IMR-90 (cell line): Measurements from ENCODE around the gene EXOC2. TPM values are rescaled to one million over a fixed set of nuclear protein-coding genes. Genes with fewer than 3 reads are reported as not detected.
A peak's percentile ranks its signal among the peaks of the same experiment; 100 is the strongest.

ENCODE experiments used
- ATAC-seq: fragments of 200-7000 bp; cut with Tn5 transposase; 2 replicates; pipeline ENCODE4 v1.9.1; 2020; ENCODE audit warnings: low read depth, mild to moderate bottlenecking, moderate library complexity
- BruUV-seq: library from RNA; stranded (reverse); fragments of 400-500 nt; replicated peaks from 2 replicates; lab custom pipeline; 2021; lab: Mats Ljungman, UMichigan
- CTCF ChIA-PET: fragments of 300-600 bp; formaldehyde crosslinking; extraction: SDS; loops from one replicate; lab custom pipeline; 2021; ENCODE audit warnings: antibody characterized with exemption; lab: Yijun Ruan, JAX
- POLR2A ChIA-PET: fragments of 300-600 bp; sonication (Branson Sonifier 250); formaldehyde crosslinking; loops from one replicate; lab custom pipeline; 2022; ENCODE audit warnings: antibody characterized with exemption; ENCODE audit not compliant: unreplicated experiment; lab: Charles Lee
- DNase-seq: peaks from one replicate; pipeline ENCODE4 v3.0.0; 2013
- H2AFZ ChIP-seq: replicated peaks from 2 replicates; pipeline ENCODE3; 2013; ENCODE audit warnings: low read length, mild to moderate bottlenecking; ENCODE audit not compliant: poor library complexity
- H2AK5ac ChIP-seq: 2 replicates; pipeline ENCODE4 v1.6.1; 2013; ENCODE audit warnings: low read depth, low read length, inconsistent platforms
- H2AK9ac ChIP-seq: replicated peaks from 2 replicates; pipeline ENCODE3; 2013; ENCODE audit warnings: mild to moderate bottlenecking, low read depth, low read length, moderate library complexity; ENCODE audit not compliant: poor library complexity
- H2BK120ac ChIP-seq: 2 replicates; pipeline ENCODE4 v1.6.1; 2013; ENCODE audit warnings: low read depth, low read length, inconsistent platforms
- H2BK15ac ChIP-seq: 3 replicates; pipeline ENCODE4 v1.6.1; 2013; ENCODE audit warnings: low read depth, low read length, inconsistent platforms
- H2BK20ac ChIP-seq: 2 replicates; pipeline ENCODE4 v1.6.1; 2013; ENCODE audit warnings: low read depth, mild to moderate bottlenecking, inconsistent platforms, low read length, moderate library complexity
- H2BK5ac ChIP-seq: 2 replicates; pipeline ENCODE4 v1.6.1; 2013; ENCODE audit warnings: mild to moderate bottlenecking, low read depth, low read length, inconsistent platforms; ENCODE audit not compliant: poor library complexity, severe bottlenecking
- H3K14ac ChIP-seq: replicated peaks from 2 replicates; pipeline ENCODE4 v1.6.1; 2013; ENCODE audit warnings: low read depth, low read length, inconsistent platforms
- H3K18ac ChIP-seq: 2 replicates; pipeline ENCODE4 v1.6.1; 2013; ENCODE audit warnings: low read depth, low read length, control low read depth
- H3K23ac ChIP-seq: 2 replicates; pipeline ENCODE4 v1.6.1; 2013; ENCODE audit warnings: low read depth, low read length, inconsistent platforms
- H3K27ac ChIP-seq: 2 replicates; pipeline ENCODE4 v1.5.1; 2013; ENCODE audit warnings: mild to moderate bottlenecking, control low read depth, low read length; ENCODE audit not compliant: insufficient read depth
- H3K27me3 ChIP-seq: 2 replicates; pipeline ENCODE4 v1.6.1; 2013; ENCODE audit warnings: low read length; ENCODE audit not compliant: control insufficient read depth, insufficient read depth
- H3K36me3 ChIP-seq: 2 replicates; pipeline ENCODE4 v1.6.1; 2013; ENCODE audit warnings: low read length, mixed read lengths; ENCODE audit not compliant: control insufficient read depth, insufficient read depth
- H3K4ac ChIP-seq: 2 replicates; pipeline ENCODE4 v1.6.1; 2013; ENCODE audit warnings: low read depth, low read length, inconsistent platforms
- H3K4me1 ChIP-seq: 2 replicates; pipeline ENCODE4 v1.6.1; 2013; ENCODE audit warnings: low read length, mixed read lengths; ENCODE audit not compliant: control insufficient read depth, insufficient read depth
- H3K4me2 ChIP-seq: 2 replicates; pipeline ENCODE4 v1.6.1; 2013; ENCODE audit warnings: low read depth, mild to moderate bottlenecking, control low read depth, low read length, moderate library complexity
- H3K4me3 ChIP-seq: 2 replicates; pipeline ENCODE4 v1.5.1; 2013; ENCODE audit warnings: low read depth, mild to moderate bottlenecking, control low read depth, low read length, moderate library complexity; ENCODE audit not compliant: insufficient read depth
- H3K56ac ChIP-seq: 2 replicates; pipeline ENCODE4 v1.6.1; 2013; ENCODE audit warnings: low read length, inconsistent platforms; ENCODE audit not compliant: insufficient read depth; ENCODE audit errors: extremely low read depth
- H3K79me1 ChIP-seq, 2 experiments: 2 replicates each; pipeline ENCODE4 v1.6.1; 2013; ENCODE audit warnings: low read length in 2 of 2, inconsistent platforms in 1 of 2, low read depth in 1 of 2
- H3K9ac ChIP-seq: 2 replicates; pipeline ENCODE4 v1.6.1; 2013; ENCODE audit warnings: low read depth, low read length, control low read depth
- H3K9me1 ChIP-seq: 2 replicates; pipeline ENCODE4 v1.6.1; 2013; ENCODE audit warnings: low read length, inconsistent platforms; ENCODE audit not compliant: insufficient read depth
- H3K9me3 ChIP-seq: 2 replicates; pipeline ENCODE4 v1.6.1; 2013; ENCODE audit warnings: low read length; ENCODE audit not compliant: control insufficient read depth, insufficient read depth
- H4K20me1 ChIP-seq: 2 replicates; pipeline ENCODE4 v1.6.1; 2013; ENCODE audit warnings: low read length, inconsistent platforms; ENCODE audit not compliant: insufficient read depth
- H4K5ac ChIP-seq: 2 replicates; pipeline ENCODE4 v1.6.1; 2013; ENCODE audit warnings: mild to moderate bottlenecking, low read depth, low read length, control low read depth
- H4K8ac ChIP-seq, 2 experiments: 2 replicates each; pipeline ENCODE4 v1.6.1; 2013; ENCODE audit warnings: low read depth in 2 of 2, low read length in 2 of 2, control low read depth in 1 of 2, inconsistent platforms in 1 of 2
- H4K91ac ChIP-seq: 2 replicates; pipeline ENCODE4 v1.6.1; 2013; ENCODE audit warnings: low read depth, low read length, inconsistent platforms; ENCODE audit not compliant: insufficient read depth
- BHLHE40 ChIP-seq: fragments of 150-350 bp; IDR thresholded peaks from 2 replicates; pipeline ENCODE4 v1.6.1; 2016; ENCODE audit warnings: mild to moderate bottlenecking, low read depth, low read length
- FOS ChIP-seq: fragments of 150-350 bp; IDR thresholded peaks from 2 replicates; pipeline ENCODE4 v1.6.1; 2016; ENCODE audit warnings: low read depth, low read length
- MXI1 ChIP-seq: IDR thresholded peaks from 2 replicates; pipeline ENCODE4 v1.6.1; 2012; ENCODE audit warnings: low read depth, mild to moderate bottlenecking, low read length, moderate library complexity, borderline replicate concordance
- NFE2L2 ChIP-seq: fragments of 150-350 bp; IDR thresholded peaks from 2 replicates; pipeline ENCODE4 v1.6.1; 2016; ENCODE audit warnings: low read depth, mild to moderate bottlenecking, low read length
- WGBS, 2 experiments: methylation state at CpG; one replicate each; pipeline versions ENCODE4 v1.1.5 to v1.1.7; 2013; ENCODE audit warnings: missing lambda C conversion rate in 2 of 2; ENCODE audit not compliant: insufficient read length in 1 of 2; ENCODE audit errors: extremely low coverage in 2 of 2; 5-methylcytosine and 5-hydroxymethylcytosine counted together
- dilution Hi-C: fragments of 300-500 bp; cut with HindIII; formaldehyde crosslinking; loops from one replicate; pipeline ENCODE4 v1.14.3; 2018; ENCODE audit warnings: low sequenced_read_pairs; ENCODE audit not compliant: unreplicated experiment
- in situ Hi-C: fragments of 300-500 bp; cut with MboI; formaldehyde crosslinking; loops from 3 replicates; pipeline ENCODE4 v1.14.3; 2019; ENCODE audit warnings: low sequenced_read_pairs, inconsistent platforms, mixed read lengths
- intact Hi-C: fragments of 100-400 bp; cut with micrococcal nuclease; formaldehyde crosslinking; loops from 2 replicates; pipeline ENCODE4 v1.10.0; 2022
- polyA plus RNA-seq, 3 experiments: library from polyadenylated mRNA; depleted of rRNA; stranded (reverse); fragments of >200 nt; gene quantifications; 2 replicates each; pipeline ENCODE4 v1.2.3, GENCODE V29; 2012; ENCODE audit warnings: low replicate concordance in 1 of 3
- total RNA-seq: library from RNA; depleted of rRNA; stranded (reverse); fragments of >200 nt; gene quantifications from 2 replicates; pipeline ENCODE4 v1.2.3, GENCODE V29; 2012
- TF ChIP-seq, protein P1 (sequence below): fragments of 150-350 bp; IDR thresholded peaks from 2 replicates; pipeline ENCODE4 v1.6.1; 2016; ENCODE audit warnings: low read depth, mild to moderate bottlenecking, low read length, moderate library complexity, borderline replicate concordance
- TF ChIP-seq, protein P2 (sequence below): fragments of 150-350 bp; IDR thresholded peaks from 2 replicates; pipeline ENCODE4 v1.6.1; 2017; ENCODE audit warnings: mild to moderate bottlenecking, antibody characterized with exemption, low read length, low read depth

EXOC2 gene
- total and polyA plus RNA-seq, 2 of the 4 experiments (the other 2 are of a cell fraction): 13.1 to 37.3 TPM

DNA sequence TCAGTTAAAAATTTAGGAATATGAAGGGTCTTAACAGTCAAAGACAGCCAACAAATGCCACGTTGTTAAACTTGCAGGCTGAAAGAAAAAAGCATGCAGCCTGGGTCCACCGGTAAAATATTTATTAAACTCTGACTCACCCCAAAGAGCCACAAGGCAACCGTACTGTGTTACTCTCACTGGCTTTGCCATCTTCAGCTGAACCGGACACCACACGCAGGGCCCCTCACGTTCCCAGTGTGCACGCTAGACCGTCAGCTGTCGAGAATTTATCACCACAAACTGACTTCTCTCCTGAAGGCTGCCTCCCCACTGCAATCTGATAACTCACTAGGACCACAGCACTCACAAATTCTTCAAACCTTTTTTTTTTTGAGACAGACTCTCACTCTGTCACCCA lies 66.7 kb downstream of the EXOC2 start:
- no peak overlapping the region for H4K8ac ChIP-seq
- H3K4me1 ChIP-seq: peaks cover 3% of the 10 kb centered on the region; the same call in 1 of the 2 replicates
- no peak overlapping the region for H3K4me2 ChIP-seq
- H2BK20ac ChIP-seq: no peak overlapping the region
- H3K9ac ChIP-seq: no peak overlapping the region
- H2AK9ac ChIP-seq: no peak overlapping the region
- BruUV-seq: no TSS peak
- no peak overlapping the region for H3K23ac ChIP-seq
- no peaks in the 10 kb centered on the region for H3K9me3 ChIP-seq
- CTCF ChIA-PET: no interaction called here
- H2BK5ac ChIP-seq: no peak overlapping the region
- 19% methylated on average over 2 of the region's 9 CpGs; no CpG with 5 or more reads in 1 of the 2 experiments for WGBS, 2 experiments
- peaks cover 11% of the 10 kb centered on the region for H3K9me1 ChIP-seq
- H3K27me3 ChIP-seq: no peaks in the 10 kb centered on the region
- peaks cover 1% of the 10 kb centered on the region for H3K36me3 ChIP-seq
- H3K18ac ChIP-seq: no peak overlapping the region
- no peaks in the 10 kb centered on the region for H4K20me1 ChIP-seq
- TF ChIP-seq, protein P1, sequence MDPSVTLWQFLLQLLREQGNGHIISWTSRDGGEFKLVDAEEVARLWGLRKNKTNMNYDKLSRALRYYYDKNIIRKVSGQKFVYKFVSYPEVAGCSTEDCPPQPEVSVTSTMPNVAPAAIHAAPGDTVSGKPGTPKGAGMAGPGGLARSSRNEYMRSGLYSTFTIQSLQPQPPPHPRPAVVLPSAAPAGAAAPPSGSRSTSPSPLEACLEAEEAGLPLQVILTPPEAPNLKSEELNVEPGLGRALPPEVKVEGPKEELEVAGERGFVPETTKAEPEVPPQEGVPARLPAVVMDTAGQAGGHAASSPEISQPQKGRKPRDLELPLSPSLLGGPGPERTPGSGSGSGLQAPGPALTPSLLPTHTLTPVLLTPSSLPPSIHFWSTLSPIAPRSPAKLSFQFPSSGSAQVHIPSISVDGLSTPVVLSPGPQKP: no peak
- peak; percentile 54; the same call in 1 of the 2 replicates for TF ChIP-seq MXI1
- TF ChIP-seq FOS: peak; percentile 17; the same call in 1 of the 2 replicates
- TF ChIP-seq BHLHE40: peak; percentile 97
- TF ChIP-seq NFE2L2: no peak
- TF ChIP-seq, protein P2, sequence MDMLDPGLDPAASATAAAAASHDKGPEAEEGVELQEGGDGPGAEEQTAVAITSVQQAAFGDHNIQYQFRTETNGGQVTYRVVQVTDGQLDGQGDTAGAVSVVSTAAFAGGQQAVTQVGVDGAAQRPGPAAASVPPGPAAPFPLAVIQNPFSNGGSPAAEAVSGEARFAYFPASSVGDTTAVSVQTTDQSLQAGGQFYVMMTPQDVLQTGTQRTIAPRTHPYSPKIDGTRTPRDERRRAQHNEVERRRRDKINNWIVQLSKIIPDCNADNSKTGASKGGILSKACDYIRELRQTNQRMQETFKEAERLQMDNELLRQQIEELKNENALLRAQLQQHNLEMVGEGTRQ: no peak
- no peak overlapping the region for H2BK15ac ChIP-seq
- H4K5ac ChIP-seq: no peak overlapping the region
- H3K56ac ChIP-seq: no peak overlapping the region
- in situ Hi-C loops: no loop called here
- peaks cover 8 to 35% of the 10 kb centered on the region in 2 experiments for H3K79me1 ChIP-seq
- dilution Hi-C loops: no loop called here
- peak; percentile 82 for DNase-seq
- no peak overlapping the region for H3K4me3 ChIP-seq
- no peak overlapping the region for H3K14ac ChIP-seq
- H2AK5ac ChIP-seq: no peak overlapping the region
- intact Hi-C loops: loop anchor here (5.0 to 10.0 kb wide), 3 partner anchors 56 to 159 kb away; no protein-coding TSS in a partner anchor
- ATAC-seq: peak; percentile 73; the same call in 1 of the 2 replicates
- H3K27ac ChIP-seq: no peak overlapping the region
- H2BK120ac ChIP-seq: no peak overlapping the region
- POLR2A ChIA-PET: no interaction called here
- no peak overlapping the region for H4K91ac ChIP-seq
- no peak overlapping the region for H2AFZ ChIP-seq
- H3K4ac ChIP-seq: no peak overlapping the region
